ENCODE data around the gene EML4. TPM values are rescaled to one million over a fixed set of nuclear protein-coding genes. Genes with fewer than 3 reads are reported as not detected.

EML4 gene
- total and polyA plus RNA-seq, 12 donors = 29.9 to 64.0 (median 51.9) TPM

Other genes starting within 250 kb of the EML4 start
- gene PKDCC, start 121.3 kb upstream of the EML4 start, total RNA-seq = 100 to 1,000 TPM in 1 of 9 donors, 10 to 100 TPM in 8; 29.7 to 126 (median 50.4) TPM
- 100 to 1,000 TPM in 1 of 3 donors, 10 to 100 TPM in 2; 47.5 to 170 (median 90.4) TPM for gene PKDCC, start 121.3 kb upstream of the EML4 start, polyA plus RNA-seq
- gene COX7A2L, start 191.9 kb downstream of the EML4 start, total RNA-seq = 100 to 1,000 TPM; 185 to 446 (median 304) TPM
- gene COX7A2L, start 191.9 kb downstream of the EML4 start, polyA plus RNA-seq = 100 to 1,000 TPM; 124 to 236 (median 167) TPM

Measured in adrenal gland (tissue), 12 donors.